HUDEP-2 (cell line): ENCODE measurements around the gene CATSPER3.
A peak's percentile ranks its signal among the peaks of the same experiment; 100 is the strongest.

Experiments
- DNase-seq, 76 experiments: peaks; one replicate each; lab custom pipeline; 2025; ENCODE audit not compliant: unreplicated experiment in 76 of 76; lab: John Stamatoyannopoulos, UW

CATSPER3 gene

GRCh38 chr5:135027697-135028615 is 60.2 kb downstream of the CATSPER3 start:
- no peak for DNase-seq

DNA sequence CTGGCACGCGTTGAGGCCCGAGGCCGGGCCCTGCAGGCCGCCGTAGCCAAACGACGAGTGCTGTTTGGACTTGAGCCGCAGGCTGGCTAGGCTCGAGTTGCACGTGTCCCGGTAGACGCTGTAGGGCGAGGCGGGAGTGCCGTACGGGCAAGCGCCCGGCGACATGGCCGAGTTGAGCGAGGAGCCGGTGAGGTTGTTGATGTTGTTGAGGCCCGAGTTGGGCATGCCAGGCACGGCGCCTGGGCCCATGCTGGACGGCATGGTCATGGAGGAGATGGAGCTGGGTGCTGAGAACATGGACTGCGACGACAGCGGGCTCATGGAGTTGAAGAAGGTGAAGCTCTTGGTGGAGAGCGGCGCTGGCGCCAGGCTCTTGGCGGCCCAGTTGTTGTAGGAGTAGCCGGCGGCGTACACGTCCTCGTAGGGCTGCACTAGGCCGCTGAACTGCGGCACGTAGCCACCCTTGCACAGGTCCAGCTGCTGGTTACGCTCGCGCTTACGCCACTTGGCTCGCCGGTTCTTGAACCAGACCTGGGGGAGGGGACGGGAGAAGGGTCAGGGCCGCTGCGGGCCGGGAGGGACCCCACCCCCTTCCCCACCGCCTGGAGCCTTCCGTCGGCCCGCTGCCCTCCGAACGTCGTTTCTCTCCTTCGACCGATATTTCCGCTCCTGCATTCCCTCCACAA is 61.2 kb downstream of the CATSPER3 start:
- DNase-seq = peak in 2 of 76 experiments; percentile 17 to 41

DNA sequence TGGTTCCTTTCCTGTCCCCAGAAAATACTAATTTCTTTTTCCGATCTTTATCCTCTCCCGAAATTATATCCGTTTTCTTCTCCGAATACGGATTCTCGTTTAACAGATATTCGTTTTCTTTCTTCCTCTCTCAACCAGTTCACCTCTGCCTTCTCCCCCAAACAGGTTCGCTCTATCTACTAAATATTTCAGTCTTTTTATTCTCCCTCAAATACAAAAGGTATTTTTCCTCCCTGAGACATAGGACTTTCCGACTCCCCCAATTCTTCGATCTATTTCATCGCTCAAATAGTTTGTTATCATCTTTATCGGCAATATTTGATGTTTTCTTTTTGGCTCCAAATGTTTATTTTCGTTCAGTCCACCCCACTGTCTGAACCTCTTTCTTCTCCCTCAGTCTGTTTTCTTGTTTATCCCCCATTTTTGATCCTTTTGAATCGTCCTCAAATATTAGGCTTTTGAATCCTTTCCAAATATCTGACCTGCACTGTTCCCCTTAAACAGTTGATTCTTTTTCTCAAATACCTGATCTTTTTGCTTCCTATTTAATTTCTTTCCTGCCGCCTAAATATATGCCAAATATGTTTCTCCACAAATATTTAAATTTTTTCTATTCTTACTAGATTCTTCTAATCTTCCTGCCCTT is 61.9 kb downstream of the CATSPER3 start:
- DNase-seq = no peak

DNA sequence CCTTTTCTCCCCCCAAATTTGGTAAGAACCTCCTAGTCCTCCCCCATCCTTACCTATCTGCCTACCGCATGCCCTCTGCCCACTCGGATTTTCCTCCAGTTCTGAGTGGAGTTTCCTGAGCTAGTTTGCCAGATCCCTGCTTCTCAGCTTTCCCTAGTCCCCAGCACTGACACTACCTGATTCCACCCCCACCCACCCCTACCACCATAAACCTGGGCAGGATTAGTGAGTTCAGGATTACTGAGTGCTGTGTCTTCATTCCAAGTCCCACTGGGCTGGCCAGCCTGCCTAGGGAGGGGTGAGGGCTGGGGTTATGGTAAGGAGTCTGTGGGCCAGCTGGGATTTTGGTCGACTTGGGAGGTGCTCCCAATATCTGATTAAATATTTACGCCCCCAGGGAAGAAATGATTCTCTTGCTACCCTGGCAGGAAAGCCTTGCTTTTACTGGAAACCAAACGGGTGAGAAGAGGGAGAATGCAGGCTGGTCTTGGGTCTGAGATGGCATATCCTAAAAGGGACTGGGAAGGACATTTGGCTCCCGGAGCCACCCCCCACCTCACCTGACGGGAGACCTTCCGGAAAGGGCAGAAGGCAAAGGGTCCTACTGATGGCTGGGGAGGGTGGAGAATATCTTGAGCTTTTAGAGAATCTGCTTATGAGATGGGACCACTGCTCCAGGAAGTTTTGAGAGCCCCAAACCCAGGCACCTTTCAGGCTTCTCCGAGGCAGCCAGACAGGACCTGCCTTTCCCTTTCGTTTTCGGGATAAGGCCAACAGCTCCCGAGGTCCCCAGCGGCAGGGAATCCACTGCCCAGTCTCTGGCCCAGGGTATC is 62.6 kb downstream of the CATSPER3 start:
- DNase-seq = no peak

DNA sequence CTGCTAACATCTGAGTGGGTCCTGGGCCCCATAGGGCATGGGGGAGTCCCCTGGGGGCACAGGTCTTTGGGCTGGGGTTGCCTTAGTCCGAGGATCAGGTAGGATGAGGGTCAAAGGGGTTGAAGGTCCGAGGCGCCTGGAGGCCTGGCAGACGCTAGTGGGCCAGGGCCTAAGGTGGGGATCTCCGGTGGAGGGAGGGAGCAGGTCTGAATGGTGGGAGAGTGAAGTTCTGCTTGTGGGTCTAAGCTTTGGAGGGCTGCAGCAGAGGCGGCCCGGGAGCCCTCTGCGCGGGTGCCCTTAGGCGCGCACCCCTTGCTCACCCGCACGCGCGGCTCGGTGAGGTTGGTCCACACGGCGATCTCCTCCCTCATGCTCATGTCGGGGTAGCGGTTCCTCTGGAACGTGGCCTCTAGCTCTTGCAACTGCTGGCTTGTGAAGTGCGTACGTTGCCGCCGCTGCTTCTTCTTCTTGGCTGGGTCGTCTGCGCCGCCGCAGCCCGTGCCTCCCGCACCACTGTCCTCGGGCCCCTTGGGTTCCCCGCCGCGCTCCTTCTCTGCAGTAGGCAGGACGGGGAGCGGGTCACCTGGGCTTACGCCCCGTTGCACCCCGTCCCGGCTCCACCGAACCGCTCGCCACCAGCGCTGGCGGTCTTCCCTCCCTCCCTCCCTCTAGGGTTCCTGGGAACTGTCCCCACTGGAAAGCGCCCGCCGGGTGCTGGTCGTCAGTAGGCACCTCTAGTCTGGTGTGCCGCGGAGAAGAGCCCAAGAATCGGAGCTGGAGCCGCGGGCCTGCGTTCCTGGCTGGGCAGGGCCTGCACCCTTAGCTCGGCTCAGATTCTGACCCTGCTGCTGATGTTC is 63.5 kb downstream of the CATSPER3 start:
- DNase-seq = peak in 4 of 76 experiments; percentile 13 to 52 (median 39)

GRCh38 chr5:135031813-135032694 is 64.3 kb downstream of the CATSPER3 start:
- DNase-seq = no peak

DNA sequence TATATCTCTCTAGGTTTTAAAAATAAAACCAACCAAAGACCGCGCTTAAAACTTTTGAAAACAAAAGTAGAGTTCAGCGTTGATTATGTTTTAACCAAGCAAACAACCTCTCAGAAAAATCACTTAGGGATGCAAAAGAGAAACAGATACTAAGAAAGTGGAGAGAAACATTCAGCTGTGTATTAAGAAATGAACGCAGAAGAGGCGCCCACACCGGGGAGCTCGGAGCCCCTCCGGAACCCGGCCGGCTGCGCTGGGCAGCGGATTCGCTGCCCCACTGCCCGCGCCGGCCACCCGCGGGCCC is 64.9 kb downstream of the CATSPER3 start:
- no peak for DNase-seq

DNA sequence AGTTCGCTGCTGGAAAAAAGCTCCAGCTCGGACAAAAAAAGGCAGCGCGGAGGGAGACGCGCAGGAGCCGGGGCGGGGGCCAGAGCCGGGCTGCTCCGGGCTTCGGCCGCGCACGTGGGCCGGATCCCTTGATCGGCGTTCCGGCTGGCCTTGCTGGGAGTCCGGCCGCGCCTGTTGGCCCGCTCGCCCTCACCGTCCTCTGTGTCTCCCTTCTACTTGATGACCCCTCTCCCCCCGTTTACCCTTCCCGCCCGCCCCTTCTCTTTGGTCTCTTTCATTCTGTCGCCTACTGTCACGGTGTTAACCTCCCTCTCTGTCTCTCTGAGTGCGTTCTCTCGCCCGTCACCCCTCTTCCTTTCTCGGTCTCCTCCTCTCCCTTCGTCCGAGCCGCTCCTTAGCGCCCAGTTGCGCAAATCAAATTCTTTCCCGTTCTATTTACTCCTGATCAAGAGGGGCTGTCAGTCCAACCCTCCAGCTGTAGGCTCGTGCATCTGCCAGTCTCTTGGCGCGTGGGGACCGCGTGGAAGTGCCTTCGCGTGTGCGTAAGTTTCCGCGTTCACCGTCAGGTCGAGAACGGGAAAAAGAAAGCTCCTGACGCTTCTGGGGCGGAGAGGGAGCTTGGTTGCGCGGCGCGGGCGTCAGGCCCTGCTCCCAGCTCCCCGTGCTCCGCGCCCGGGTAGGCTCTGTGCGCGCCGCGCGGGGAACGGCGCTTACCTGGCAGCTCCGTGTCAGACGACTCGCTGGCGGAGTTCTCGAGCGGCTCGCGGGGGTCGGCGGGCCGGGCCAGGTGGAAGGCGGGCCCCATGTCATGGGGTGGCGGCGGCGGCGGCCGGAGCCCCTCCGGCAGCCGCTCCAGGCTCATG is 65.5 kb downstream of the CATSPER3 start:
- peak in 12 of 76 experiments; percentile 13 to 44 (median 32) for DNase-seq

DNA sequence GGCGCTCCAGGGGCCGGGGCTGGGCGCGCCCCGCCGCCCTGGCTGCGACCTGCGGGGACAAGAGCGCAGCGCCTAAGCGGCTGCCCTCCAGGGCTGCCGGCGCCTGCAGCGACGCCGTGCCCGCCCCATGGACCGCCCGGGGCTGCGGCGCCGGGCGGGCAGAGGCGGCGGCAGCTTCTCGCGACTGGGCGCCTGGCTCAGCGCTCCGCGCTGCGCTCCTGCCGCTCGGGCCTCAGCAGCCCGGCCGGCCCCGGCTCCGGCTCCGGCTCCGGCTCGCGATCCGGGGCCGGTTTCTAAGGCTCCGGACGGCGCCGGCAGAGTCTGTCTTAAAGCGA is 66.2 kb downstream of the CATSPER3 start, which contains the start of gene PITX1:
Gene PITX1, minus strand, starts transcription at position 328 of the 335 bp plus-strand sequence. CDS start 347 bp downstream, outside the sequence.
- no peak for DNase-seq

- peak in 45 of 76 experiments; percentile 8 to 88 (median 66) for DNase-seq
Observed at GRCh38 chr5:135034236-135034962, 66.7 kb downstream of the CATSPER3 start.

DNA sequence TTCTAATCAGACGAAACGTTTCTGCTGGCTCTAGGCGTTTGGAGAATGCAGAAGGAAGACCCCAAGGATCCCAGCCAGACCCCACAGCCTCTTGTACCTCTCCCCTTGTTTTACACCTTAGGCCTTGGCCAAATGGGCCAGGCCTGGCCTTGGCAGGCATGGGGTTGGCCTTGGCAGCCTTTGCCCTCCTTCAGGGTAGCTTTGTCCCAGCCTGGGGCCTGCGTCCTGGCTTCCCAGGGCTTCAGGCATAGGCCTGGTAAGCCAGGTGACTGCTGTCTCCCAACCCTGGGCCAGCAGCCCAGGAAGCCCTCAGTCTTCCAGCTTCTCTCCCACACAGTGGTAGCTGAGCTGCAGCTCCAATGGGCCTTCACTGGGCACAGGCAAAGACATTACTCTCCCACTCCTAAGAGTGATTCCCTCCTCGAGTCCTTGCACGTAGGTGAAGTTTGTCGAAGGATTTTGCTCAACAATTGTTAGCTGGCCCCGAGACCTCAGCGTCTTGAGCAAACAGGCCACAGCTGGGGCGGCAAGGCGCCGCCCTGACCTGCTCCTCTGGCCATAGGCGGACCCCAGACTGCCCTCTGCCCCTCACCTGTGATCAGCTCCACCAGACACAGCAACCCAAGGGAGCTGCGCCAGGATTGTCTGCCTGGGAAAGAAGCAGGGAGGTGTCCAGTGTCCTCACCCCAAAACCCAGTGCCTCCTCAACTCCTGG is 67.4 kb downstream of the CATSPER3 start:
- DNase-seq = no peak

DNA sequence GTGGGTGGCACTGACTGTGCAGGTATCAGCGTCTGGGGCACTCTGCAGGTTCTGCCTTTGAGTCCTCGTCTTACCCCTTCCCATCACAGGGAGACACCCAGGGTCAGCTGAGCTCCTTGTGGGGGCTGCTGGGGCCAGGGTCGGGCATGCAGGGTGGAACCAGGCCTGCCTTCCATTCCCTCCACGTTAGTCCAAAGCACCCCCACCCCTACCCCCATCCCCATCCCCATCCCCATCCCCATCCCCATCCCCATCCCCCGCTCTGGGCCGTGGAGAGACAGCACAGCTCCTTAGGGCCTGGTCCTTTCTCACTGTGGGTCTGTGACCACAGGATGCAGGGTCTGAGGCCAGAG is 67.9 kb downstream of the CATSPER3 start:
- no peak for DNase-seq

- DNase-seq = no peak
Observed at GRCh38 chr5:135036405-135036804, 68.7 kb downstream of the CATSPER3 start.

GRCh38 chr5:135037519-135038204 is 70.0 kb downstream of the CATSPER3 start:
- DNase-seq = no peak

GRCh38 chr5:135038205-135038812 is 70.6 kb downstream of the CATSPER3 start:
- no peak for DNase-seq
